ENCODE data around the gene LMBRD2.
A peak's percentile ranks its signal among the peaks of the same experiment; 100 is the strongest.

LMBRD2 gene

GRCh38 chr5:36108758-36109460 lies 42.8 kb downstream of the LMBRD2 start:
- DNase-seq (ENCODE audit: low read depth, low spot score), result no peak

- DNase-seq (ENCODE audit: low read depth, low spot score), result no peak
Observed at GRCh38 chr5:36105819-36106218, 45.9 kb downstream of the LMBRD2 start.

DNA sequence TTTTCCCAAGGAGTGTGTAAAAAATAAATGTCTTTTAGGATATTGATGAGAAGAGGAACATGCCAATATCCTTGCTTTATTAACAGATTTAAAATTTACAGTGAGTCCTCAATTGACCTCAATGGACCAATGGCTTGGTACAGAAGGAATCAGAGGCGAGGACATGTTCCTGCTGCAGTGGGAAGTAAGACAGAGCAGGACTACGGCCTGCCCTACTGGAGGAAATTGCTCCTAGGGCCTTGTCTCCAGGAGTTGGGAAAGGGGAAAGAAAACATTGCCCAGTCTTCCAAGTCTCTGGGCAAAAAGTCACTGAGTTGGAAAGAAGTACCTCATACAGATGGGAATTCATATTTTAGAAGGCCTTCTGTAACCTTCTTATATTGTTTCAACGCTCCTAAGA lies 51.9 kb downstream of the LMBRD2 start:
- DNase-seq (ENCODE audit: low read depth, low spot score), result no peak

- no peak for DNase-seq (ENCODE audit: low read depth, low spot score)
Observed at GRCh38 chr5:36096486-36096885, 55.2 kb downstream of the LMBRD2 start.

DNA sequence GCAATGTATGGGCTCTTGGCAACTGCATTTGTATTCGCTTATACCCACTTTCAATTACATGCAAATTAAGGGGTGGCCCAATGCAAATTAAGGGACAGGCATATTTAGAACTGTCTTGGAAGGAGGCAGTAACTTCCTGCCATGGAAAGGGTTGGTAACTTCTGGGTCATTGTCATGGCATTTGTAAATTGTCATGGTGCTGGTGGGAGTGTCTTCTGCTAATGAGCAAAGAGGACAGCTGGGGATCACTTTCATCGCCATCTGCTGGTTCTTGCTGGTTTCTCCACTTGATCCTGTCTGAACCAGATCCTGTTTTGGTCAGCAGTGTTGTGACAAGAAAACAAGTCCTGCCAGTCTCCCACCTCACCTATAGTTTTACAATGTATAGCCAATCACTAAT lies 61.7 kb downstream of the LMBRD2 start:
- DNase-seq (ENCODE audit: low read depth, low spot score), result peak; percentile 82

- DNase-seq (ENCODE audit: low read depth, low spot score), result peak; percentile 75
Observed at GRCh38 chr5:36079200-36079781, 72.4 kb downstream of the LMBRD2 start.

GRCh38 chr5:36078430-36078829 lies 73.3 kb downstream of the LMBRD2 start:
- no peak for DNase-seq (ENCODE audit: low read depth, low spot score)

DNA sequence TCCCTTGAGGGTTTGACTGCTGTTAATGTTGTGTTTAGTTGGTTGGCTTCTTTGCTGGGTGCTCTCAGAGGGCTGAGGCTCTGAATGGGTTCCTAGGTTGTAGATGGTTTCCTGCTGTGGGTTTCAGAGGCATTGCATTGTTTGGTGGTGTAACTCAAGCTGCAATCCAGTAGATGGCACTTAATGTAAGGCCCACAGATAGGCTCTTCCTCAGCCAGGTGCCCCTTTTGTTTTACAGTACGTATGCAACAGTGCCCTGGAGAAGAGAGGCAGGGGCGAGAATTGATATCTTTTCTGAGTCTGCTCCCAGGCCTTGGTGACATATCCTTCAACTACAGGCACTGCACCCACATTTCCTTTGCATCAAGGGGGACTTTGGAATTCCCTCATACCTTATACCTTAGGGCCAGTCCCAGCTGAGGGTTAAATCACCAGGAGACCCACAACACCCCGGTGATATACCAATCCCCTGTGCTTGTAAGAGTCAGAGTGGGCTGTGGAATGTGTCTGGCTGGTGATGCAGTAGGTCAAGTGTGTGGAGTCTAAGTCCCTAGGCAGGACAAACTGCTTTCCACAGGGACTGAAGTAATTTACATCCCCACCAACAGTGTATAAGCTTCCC lies 78.0 kb downstream of the LMBRD2 start:
- DNase-seq (ENCODE audit: low read depth, low spot score), result peak; percentile 60

DNA sequence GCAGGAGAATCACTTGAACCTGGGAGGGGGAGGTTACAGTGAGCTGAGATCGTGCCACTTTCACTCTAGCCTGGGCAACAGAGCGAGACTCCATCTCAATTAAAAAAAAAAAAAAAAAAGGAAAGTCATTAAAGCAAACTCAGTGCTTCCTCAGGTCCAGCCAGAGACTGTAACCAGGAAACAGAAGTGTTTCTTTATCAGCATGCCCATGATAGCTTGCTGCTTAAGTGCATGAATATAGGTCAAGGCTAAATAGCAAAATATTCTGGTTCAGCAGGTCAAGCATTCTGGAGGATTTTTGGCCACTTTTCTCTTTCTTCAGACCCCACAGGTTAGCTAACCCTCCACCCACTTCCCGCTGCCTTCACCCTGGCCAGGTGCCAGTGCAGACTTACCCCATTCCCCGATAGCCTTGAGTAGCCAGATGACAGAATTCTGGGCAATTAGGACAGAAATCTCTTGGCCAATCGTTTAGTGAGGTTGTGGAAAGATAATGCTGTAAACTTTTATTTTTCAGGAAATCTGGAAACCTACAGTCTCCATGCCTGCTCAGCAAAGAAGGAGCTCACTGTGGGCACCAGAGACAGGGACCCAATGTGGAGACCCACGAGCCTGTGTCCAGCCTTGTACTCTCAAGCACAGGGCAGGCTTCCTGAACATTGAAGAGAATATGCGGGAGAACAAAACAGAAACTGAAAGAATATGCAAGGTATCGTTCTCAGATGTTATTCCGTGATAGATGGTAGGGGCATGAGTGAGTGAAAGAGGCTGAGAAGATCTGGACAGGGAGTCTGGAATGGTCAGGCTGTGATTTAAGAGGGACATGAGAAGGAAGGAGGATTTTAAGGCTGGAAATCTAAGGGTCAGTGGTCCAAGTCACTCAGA lies 80.8 kb downstream of the LMBRD2 start:
- no peak for DNase-seq (ENCODE audit: low read depth, low spot score)

DNA sequence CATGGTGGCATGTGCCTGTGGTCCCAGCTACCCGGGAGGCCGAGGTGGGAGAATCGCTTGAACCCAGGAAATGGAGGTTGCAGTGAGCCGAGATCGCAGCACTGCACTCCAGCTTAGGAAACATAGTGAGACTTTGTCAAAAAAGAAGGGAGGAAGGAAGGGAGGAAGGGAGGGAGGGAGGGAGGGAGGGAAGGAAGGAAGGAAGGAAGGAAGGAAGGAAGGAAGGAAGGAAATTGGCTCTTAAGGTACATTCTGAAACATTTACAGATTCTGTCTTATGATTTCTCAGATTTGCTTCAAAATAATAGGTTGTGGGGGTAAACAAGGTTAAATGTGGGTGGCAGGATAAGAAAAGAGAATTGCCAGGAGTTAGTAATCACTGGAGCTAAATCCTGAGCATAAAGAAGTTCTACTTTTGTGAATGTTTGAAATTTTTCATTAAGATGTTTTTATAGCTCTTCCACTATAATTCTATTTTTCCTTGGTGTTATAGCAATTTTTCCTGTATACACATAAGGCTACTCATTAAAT lies 82.9 kb downstream of the LMBRD2 start:
- DNase-seq (ENCODE audit: low read depth, low spot score), result no peak

- DNase-seq (ENCODE audit: low read depth, low spot score), result peak; percentile 91
Observed at GRCh38 chr5:36066540-36067210, 85.0 kb downstream of the LMBRD2 start, which contains the start of gene UGT3A2. UGT3A2 (minus strand) TSS chr5:36066882; CDS start chr5:36066789, 93 bp downstream.

DNA sequence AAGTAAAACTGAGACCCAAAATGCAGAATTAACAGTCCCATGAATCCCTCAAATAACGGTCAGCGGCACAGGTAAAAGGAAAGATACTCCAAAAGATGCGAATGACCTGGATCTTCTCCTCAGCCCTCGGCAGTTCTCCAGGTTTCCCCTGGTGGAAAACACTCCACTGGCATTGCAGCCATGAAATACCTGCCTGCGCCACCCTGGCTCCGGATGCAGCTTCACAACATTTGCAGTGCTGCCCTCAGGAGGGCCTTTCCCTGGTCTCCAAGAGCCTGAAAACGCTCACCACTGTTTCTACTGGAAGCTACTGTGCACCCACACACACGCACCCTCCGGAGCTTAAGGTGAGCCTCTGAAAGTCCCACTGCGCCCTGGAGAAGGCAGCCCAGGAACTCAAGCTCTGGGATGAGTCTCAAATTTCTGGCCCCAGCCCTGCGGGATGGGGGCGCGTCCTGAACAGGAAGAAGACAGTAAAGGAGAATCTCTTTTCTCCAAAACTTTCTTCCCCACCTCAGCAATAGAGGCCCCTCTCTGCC lies 85.6 kb downstream of the LMBRD2 start:
- no peak for DNase-seq (ENCODE audit: low read depth, low spot score)

GRCh38 chr5:36060420-36060887 lies 91.2 kb downstream of the LMBRD2 start:
- no peak for DNase-seq (ENCODE audit: low read depth, low spot score)

GRCh38 chr5:36059571-36060419 lies 91.9 kb downstream of the LMBRD2 start:
- DNase-seq (ENCODE audit: low read depth, low spot score), result no peak

DNA sequence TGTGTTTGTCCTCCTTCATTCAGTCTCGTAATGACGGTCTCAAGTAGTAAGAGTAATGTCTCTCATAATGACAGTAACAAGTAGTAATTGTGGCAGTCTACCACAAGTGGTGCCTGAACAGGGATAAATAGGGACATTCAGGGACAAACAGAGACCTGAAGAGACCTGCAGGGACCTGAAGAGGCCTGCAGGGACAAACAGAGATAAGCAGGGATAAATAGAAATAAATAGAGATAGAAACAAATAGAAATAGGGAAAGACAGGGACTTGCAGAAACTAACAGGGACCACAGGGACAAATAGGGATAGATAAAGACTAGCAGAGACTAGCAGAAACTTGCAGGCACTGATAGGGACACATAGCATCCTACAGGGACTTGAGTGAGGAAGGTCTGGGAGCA lies 92.9 kb downstream of the LMBRD2 start:
- DNase-seq (ENCODE audit: low read depth, low spot score), result no peak

DNA sequence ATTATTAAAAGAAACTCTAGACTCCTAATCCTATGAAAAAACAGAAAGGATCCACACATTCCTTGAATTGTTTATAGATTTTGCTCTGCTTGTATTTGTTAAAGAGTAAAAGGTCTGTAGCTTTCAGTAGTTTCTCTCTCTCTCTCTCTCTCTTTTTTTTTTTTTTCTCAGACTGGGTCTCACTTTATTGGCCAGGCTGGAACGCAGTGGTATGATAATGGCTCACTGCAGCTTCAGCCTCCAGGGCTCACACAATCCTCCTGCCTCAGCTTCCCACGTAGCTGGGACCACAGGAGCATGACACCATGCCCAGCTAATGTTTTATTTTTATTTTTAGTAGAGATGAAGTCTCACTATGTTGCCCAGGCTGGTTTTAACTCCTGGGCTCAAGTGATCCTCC lies 94.3 kb downstream of the LMBRD2 start:
- DNase-seq (ENCODE audit: low read depth, low spot score), result no peak

DNA sequence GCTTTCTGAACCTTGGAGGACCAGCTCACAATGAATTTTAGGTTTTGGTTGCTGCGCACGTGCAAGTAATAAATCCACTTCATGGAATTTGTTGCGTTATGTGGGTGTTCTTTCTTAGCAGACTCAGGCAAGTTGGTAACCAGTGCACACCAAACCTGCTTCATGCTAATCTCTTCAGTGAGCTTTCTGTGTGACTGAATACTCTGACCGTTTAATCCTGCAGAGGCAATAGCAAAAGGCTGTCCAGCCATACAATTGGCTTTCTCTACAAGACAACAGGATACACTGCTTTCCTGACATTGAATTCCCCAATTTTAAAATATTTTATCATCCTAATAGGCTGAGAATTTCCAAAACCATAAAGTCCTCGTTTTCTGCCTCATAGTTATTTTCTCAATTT lies 95.3 kb downstream of the LMBRD2 start:
- no peak for DNase-seq (ENCODE audit: low read depth, low spot score)

DNA sequence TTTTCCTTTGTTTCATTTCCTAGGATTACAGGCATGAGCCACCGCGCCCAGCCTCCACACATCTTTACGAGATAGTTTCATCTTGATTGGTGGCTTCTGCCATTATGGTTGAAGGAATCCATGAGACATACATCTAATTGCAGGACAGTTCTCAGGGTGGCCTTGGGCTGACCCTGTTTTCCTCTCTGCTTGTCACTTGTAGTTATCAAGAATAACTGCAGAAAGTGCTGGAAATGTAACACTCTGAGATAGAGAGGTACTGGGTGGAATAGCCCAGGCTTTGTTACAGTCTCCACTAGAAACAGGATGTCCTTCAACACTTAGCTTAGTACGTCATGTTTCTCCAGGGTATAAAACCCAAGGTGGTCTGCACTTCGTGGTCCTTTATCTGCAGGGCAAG lies 95.7 kb downstream of the LMBRD2 start:
- DNase-seq (ENCODE audit: low read depth, low spot score), result no peak

DNA sequence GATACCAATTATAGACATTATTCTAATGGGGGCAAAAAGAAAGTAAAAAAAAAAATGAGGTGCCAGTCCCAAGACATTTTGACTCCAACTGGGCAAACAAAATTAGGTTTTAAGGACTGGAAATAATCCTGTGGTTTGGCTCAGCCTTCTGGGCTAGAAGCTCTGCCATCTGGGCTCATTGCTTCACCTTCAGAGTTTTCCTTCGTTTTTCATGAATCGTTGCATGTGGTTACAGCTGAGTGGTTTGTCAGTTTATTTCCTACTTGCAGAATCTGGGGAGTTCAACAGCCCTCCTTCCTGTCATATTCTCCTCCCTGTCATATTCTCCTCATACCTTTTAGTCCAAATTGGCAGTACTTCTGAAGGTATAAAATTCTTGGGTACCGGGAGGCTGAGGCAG lies 97.0 kb downstream of the LMBRD2 start:
- no peak for DNase-seq (ENCODE audit: low read depth, low spot score)

GRCh38 chr5:36052538-36052937 lies 99.1 kb downstream of the LMBRD2 start:
- DNase-seq (ENCODE audit: low read depth, low spot score), result no peak

Data from iPS DF 19.7 (cell line).